Gastrocnemius medialis (tissue), 4 donors: ENCODE data around the gene PRSS38.

Experiments used
- POLR2A ChIP-seq, 2 donors: fragments of 450-650 bp; IDR thresholded peaks; one replicate each; pipeline ENCODE4 v1.6.1; 2017; ENCODE audit warnings: antibody characterized with exemption in 2 of 2, mild to moderate bottlenecking in 2 of 2, moderate library complexity in 2 of 2
- TF ChIP-seq, protein P1 (sequence below), 5 experiments: fragments of 450-650 bp in 3 of 5; fragments of 200-600 bp in 2 of 5; sonication (generic) in 2 of 5; IDR thresholded peaks in 4 of 5; conservative IDR thresholded peaks in 1 of 5; 1 replicate in 4 of 5; 2 replicates in 1 of 5; pipeline ENCODE4 v1.5.1; 2016 to 2019; ENCODE audit warnings: antibody characterized with exemption in 5 of 5, mild to moderate bottlenecking in 3 of 5, moderate library complexity in 3 of 5

- TF ChIP-seq, protein P1, sequence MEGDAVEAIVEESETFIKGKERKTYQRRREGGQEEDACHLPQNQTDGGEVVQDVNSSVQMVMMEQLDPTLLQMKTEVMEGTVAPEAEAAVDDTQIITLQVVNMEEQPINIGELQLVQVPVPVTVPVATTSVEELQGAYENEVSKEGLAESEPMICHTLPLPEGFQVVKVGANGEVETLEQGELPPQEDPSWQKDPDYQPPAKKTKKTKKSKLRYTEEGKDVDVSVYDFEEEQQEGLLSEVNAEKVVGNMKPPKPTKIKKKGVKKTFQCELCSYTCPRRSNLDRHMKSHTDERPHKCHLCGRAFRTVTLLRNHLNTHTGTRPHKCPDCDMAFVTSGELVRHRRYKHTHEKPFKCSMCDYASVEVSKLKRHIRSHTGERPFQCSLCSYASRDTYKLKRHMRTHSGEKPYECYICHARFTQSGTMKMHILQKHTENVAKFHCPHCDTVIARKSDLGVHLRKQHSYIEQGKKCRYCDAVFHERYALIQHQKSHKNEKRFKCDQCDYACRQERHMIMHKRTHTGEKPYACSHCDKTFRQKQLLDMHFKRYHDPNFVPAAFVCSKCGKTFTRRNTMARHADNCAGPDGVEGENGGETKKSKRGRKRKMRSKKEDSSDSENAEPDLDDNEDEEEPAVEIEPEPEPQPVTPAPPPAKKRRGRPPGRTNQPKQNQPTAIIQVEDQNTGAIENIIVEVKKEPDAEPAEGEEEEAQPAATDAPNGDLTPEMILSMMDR (IDR thresholded peaks at IDR 0.05 in 4 of 5, conservative IDR thresholded peaks at IDR 0.05 in 1 of 5), result no peak
- TF ChIP-seq POLR2A (IDR thresholded peaks at IDR 0.05), result no peak
These were observed 40.4 kb upstream of the PRSS38 start for GRCh38 chr1:227774821-227775661.
